Measurements from ENCODE around the gene PTPN6. TPM values are rescaled to one million over a fixed set of nuclear protein-coding genes. Genes with fewer than 3 reads are reported as not detected.

Gene PTPN6
- total RNA-seq, 2 donors from 2014 or later = 35.7 to 68.0 TPM

DNA sequence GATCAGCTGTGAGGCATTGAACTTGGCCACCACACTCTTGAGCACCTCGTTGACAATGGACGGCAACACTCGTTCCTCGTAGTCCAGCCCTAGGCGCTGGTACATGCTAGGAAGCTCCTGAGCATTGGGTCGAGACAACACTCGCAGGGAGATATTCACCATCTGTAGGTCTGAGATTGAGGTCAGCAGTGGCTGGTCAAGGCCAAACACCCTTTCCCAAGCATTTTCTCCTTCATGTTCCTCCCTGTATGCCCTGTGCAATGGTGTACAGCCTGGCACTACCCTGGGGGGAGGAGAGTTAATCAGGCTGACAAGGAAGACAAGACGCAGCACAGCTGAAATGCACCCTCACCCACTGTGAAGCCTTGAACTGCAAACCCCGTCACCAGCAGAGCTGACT, 17.3 kb downstream of the PTPN6 start:
- TF ChIP-seq, protein P1, sequence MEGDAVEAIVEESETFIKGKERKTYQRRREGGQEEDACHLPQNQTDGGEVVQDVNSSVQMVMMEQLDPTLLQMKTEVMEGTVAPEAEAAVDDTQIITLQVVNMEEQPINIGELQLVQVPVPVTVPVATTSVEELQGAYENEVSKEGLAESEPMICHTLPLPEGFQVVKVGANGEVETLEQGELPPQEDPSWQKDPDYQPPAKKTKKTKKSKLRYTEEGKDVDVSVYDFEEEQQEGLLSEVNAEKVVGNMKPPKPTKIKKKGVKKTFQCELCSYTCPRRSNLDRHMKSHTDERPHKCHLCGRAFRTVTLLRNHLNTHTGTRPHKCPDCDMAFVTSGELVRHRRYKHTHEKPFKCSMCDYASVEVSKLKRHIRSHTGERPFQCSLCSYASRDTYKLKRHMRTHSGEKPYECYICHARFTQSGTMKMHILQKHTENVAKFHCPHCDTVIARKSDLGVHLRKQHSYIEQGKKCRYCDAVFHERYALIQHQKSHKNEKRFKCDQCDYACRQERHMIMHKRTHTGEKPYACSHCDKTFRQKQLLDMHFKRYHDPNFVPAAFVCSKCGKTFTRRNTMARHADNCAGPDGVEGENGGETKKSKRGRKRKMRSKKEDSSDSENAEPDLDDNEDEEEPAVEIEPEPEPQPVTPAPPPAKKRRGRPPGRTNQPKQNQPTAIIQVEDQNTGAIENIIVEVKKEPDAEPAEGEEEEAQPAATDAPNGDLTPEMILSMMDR (conservative IDR thresholded peaks at IDR 0.05) = no peak
- H3K9me3 ChIP-seq (ENCODE audit: control insufficient read depth, low read length) = no peaks in the 10 kb centered on the region
- Mint-ChIP-seq H3K27ac (peak overlapping the region; percentile 98), H3K27me3 (ENCODE audit: insufficient read depth) (no peaks in the 10 kb centered on the region), H3K4me1 (peaks cover 47% of the 10 kb centered on the region), H3K9me3 (no peaks in the 10 kb centered on the region), H3K36me3 (ENCODE audit: low read depth) (peaks cover 60% of the 10 kb centered on the region), H3K4me3 (peak overlapping the region; percentile 86)
- H3K36me3 ChIP-seq (ENCODE audit: control insufficient read depth, insufficient read depth, low read length) = peaks cover 52% of the 10 kb centered on the region
- H3K27ac ChIP-seq (ENCODE audit: low read depth, low read length) = no peak overlapping the region
- no peak overlapping the region for H3K9ac ChIP-seq (ENCODE audit: extremely low read depth, low read length, poor library complexity, severe bottlenecking)
- no peaks in the 10 kb centered on the region for H3K27me3 ChIP-seq (ENCODE audit: control insufficient read depth, insufficient read depth, low read length, poor library complexity, severe bottlenecking)
- H3K4me1 ChIP-seq (ENCODE audit: control insufficient read depth, insufficient read depth, low read length) = peaks cover 5% of the 10 kb centered on the region
- H3K4me3 ChIP-seq (ENCODE audit: low read length) = peak overlapping the region; percentile 100
- 92 to 95% methylated on average over 9 of the region's 9 CpGs for WGBS, 2 experiments (ENCODE audit: insufficient coverage in 1 of 2, insufficient read length in 1 of 2)
- no peak for DNase-seq

DNA sequence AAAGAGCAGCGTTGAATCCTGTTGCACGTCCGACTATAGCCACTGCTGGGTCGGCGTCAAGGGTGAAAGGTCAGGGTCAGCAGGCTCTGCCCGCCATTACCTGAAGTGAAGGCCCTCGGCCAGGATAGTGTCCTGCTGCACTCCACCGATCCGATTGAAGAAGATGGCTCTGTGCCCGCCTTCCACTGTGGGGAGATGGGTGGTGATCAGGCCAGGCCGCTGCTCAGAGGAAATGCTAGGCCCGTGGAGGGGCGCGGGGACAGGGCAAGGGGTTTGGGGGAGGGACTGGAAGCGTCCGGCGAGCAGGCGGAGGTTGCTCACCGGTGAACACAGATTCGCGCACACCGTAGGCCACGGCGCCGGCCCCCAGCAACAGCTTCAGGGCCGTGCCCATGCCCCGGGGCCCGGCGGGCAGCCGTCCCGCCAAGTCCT, 19.0 kb downstream of the PTPN6 start:
- peak overlapping the region; percentile 100 for H3K4me3 ChIP-seq (ENCODE audit: low read length)
- Mint-ChIP-seq H3K36me3 (ENCODE audit: low read depth) (peaks cover 65% of the 10 kb centered on the region), H3K27ac (peak overlapping the region; percentile 98), H3K27me3 (ENCODE audit: insufficient read depth) (no peaks in the 10 kb centered on the region), H3K9me3 (no peaks in the 10 kb centered on the region), H3K4me3 (peak overlapping the region; percentile 86), H3K4me1 (peaks cover 34% of the 10 kb centered on the region)
- peak overlapping the region; percentile 98 for H3K9ac ChIP-seq (ENCODE audit: extremely low read depth, low read length, poor library complexity, severe bottlenecking)
- peaks cover 5% of the 10 kb centered on the region for H3K4me1 ChIP-seq (ENCODE audit: control insufficient read depth, insufficient read depth, low read length)
- peaks cover 57% of the 10 kb centered on the region for H3K36me3 ChIP-seq (ENCODE audit: control insufficient read depth, insufficient read depth, low read length)
- DNase-seq = no peak
- H3K27ac ChIP-seq (ENCODE audit: low read depth, low read length) = peak overlapping the region; percentile 75
- no peaks in the 10 kb centered on the region for H3K27me3 ChIP-seq (ENCODE audit: control insufficient read depth, insufficient read depth, low read length, poor library complexity, severe bottlenecking)
- TF ChIP-seq, protein P1 (conservative IDR thresholded peaks at IDR 0.05) = no peak
- WGBS, 2 experiments (ENCODE audit: insufficient coverage in 1 of 2, insufficient read length in 1 of 2) = 0 to 3% methylated on average over 17 to 31 of the region's 31 CpGs
- H3K9me3 ChIP-seq (ENCODE audit: control insufficient read depth, low read length) = no peaks in the 10 kb centered on the region

DNA sequence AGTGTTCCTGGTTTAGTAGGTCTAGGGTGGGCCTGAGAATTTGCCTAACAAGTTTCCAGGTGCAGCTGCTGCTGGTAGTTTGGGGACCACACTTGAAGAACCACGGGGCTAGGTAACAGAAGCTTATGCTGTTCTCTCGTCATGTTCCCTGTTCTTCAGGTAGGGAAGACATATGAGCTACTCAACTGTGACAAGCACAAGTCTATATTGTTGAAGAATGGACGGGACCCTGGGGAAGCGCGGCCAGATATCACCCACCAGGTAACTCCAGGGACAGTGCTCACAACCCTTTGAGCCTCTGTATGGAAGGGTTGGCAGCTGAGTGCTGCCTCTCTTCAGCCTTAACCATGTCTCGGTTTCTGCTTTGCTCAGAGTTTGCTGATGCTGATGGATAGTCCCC, 23.0 kb downstream of the PTPN6 start:
- H3K36me3 Mint-ChIP-seq (ENCODE audit: low read depth) = peaks cover 66% of the 10 kb centered on the region
- DNase-seq = no peak
- Histone ChIP-seq H3K36me3 (ENCODE audit: control insufficient read depth, insufficient read depth, low read length) (peaks cover 54% of the 10 kb centered on the region), H3K27me3 (ENCODE audit: control insufficient read depth, insufficient read depth, low read length, poor library complexity, severe bottlenecking) (no peaks in the 10 kb centered on the region), H3K4me3 (ENCODE audit: low read length) (no peak overlapping the region), H3K27ac (ENCODE audit: low read depth, low read length) (no peak overlapping the region), H3K9ac (ENCODE audit: extremely low read depth, low read length, poor library complexity, severe bottlenecking) (no peak overlapping the region), H3K9me3 (ENCODE audit: control insufficient read depth, low read length) (no peaks in the 10 kb centered on the region), H3K4me1 (ENCODE audit: control insufficient read depth, insufficient read depth, low read length) (peaks cover 2% of the 10 kb centered on the region)
- peaks cover 11% of the 10 kb centered on the region for H3K4me1 Mint-ChIP-seq
- 95 to 96% methylated on average over 6 of the region's 6 CpGs for WGBS, 2 experiments (ENCODE audit: insufficient coverage in 1 of 2, insufficient read length in 1 of 2)
- no peaks in the 10 kb centered on the region for H3K9me3 Mint-ChIP-seq
- no peak overlapping the region for H3K4me3 Mint-ChIP-seq
- no peaks in the 10 kb centered on the region for H3K27me3 Mint-ChIP-seq (ENCODE audit: insufficient read depth)
- TF ChIP-seq, protein P1 (conservative IDR thresholded peaks at IDR 0.05) = no peak
- no peak overlapping the region for H3K27ac Mint-ChIP-seq

Measured in endodermal cell (in vitro differentiated cells).